GM12878 (cell line): ENCODE measurements around the gene ARID5B.

Experiments used
- CTCF ChIP-seq, 3 experiments: IDR thresholded peaks in 2 of 3; conservative IDR thresholded peaks in 1 of 3; 2 replicates each; pipeline ENCODE4 v1.5.1; 2011; ENCODE audit warnings: low read depth in 3 of 3, low read length in 3 of 3, mild to moderate bottlenecking in 3 of 3, control low read depth in 2 of 3, moderate library complexity in 2 of 3, inconsistent platforms in 1 of 3, mixed read lengths in 1 of 3; ENCODE audit not compliant: control insufficient read depth in 2 of 3, insufficient read depth in 1 of 3; ENCODE audit errors: extremely low read depth in 1 of 3
- MTA3 ChIP-seq: IDR thresholded peaks from 2 replicates; pipeline ENCODE4 v1.6.1; 2012; ENCODE audit warnings: low read length, inconsistent platforms, borderline replicate concordance
- MXI1 ChIP-seq: fragments of 150-350 bp; IDR thresholded peaks from 2 replicates; pipeline ENCODE4 v1.6.1; 2011; ENCODE audit warnings: low read depth, mild to moderate bottlenecking, inconsistent platforms, low read length, improper control_type of control experiment
- NR2C2 ChIP-seq: IDR thresholded peaks from 2 replicates; pipeline ENCODE4 v1.6.1; 2011; ENCODE audit warnings: borderline replicate concordance, low read depth; ENCODE audit not compliant: control insufficient read depth, insufficient read length
- POLR2A ChIP-seq: IDR thresholded peaks from 2 replicates; pipeline ENCODE4 v1.6.1; 2011; ENCODE audit warnings: low read depth, mild to moderate bottlenecking, low read length
- PRDM15 ChIP-seq: fragments of 450-650 bp; formaldehyde crosslinking; IDR thresholded peaks from 2 replicates; pipeline ENCODE4 v1.4.0; 2020; ENCODE audit warnings: mild to moderate bottlenecking, moderate library complexity
- RAD21 ChIP-seq: IDR thresholded peaks from 2 replicates; pipeline ENCODE4 v1.6.1; 2011; ENCODE audit warnings: mild to moderate bottlenecking, low read depth, low read length, moderate library complexity; ENCODE audit not compliant: insufficient read depth
- RCOR1 ChIP-seq: conservative IDR thresholded peaks from 2 replicates; pipeline ENCODE4 v1.6.1; 2012; ENCODE audit warnings: low read depth, low read length, improper control_type of control experiment
- REST ChIP-seq: IDR thresholded peaks from 2 replicates; pipeline ENCODE4 v1.6.1; 2012; ENCODE audit warnings: mild to moderate bottlenecking, low read depth, low read length
- ZZZ3 ChIP-seq: IDR thresholded peaks from 2 replicates; pipeline ENCODE4 v1.6.1; 2011; ENCODE audit warnings: low read depth; ENCODE audit not compliant: control insufficient read depth, insufficient read length

GRCh38 chr10:62039954-62040353 lies 138.5 kb downstream of the ARID5B start:
- TF ChIP-seq RAD21 (no peak), REST (no peak), CTCF (IDR thresholded peaks at IDR 0.05 in 2 of 3, conservative IDR thresholded peaks at IDR 0.05 in 1 of 3; ENCODE audit: control insufficient read depth in 2 of 3, extremely low read depth in 1 of 3, insufficient read depth in 1 of 3, low read depth in 3 of 3, low read length in 3 of 3) (no peak), MTA3 (no peak), RCOR1 (no peak), POLR2A (no peak), NR2C2 (no peak), PRDM15 (CRISPR knock-in tag) (no peak), MXI1 (no peak), ZZZ3 (no peak)
